Panc1 (cell line): ENCODE data around the gene PRDM5. TPM values are rescaled to one million over a fixed set of nuclear protein-coding genes. Genes with fewer than 3 reads are reported as not detected.

ENCODE experiments used
- ATAC-seq: fragments of 200-7000 bp; cut with Tn5 transposase; 2 replicates; pipeline ENCODE4 v1.9.1; 2020; ENCODE audit warnings: mild to moderate bottlenecking, moderate library complexity
- BruUV-seq: library from RNA; stranded (reverse); fragments of 400-500 nt; replicated peaks from 2 replicates; lab custom pipeline; 2021; lab: Mats Ljungman, UMichigan
- CTCF ChIA-PET: fragments of 300-600 bp; sonication (Branson Sonifier 250); formaldehyde crosslinking; loops from one replicate; lab custom pipeline; 2022; ENCODE audit warnings: antibody characterized with exemption; lab: Charles Lee
- POLR2A ChIA-PET: fragments of 300-600 bp; sonication (Branson Sonifier 250); formaldehyde crosslinking; loops from one replicate; lab custom pipeline; 2022; ENCODE audit warnings: antibody characterized with exemption; lab: Charles Lee
- DNase-seq: peaks from one replicate; pipeline ENCODE4 v3.0.0-alpha.2; 2010; ENCODE audit warnings: low read depth, low spot score
- H3K27ac ChIP-seq: 2 replicates; pipeline ENCODE4 v1.5.1; 2011; ENCODE audit warnings: mild to moderate bottlenecking, low read length, inconsistent platforms
- H3K27me3 ChIP-seq: fragments of 200-500 bp; sonication (Bioruptor generic); 2 replicates; pipeline ENCODE4 v1.6.0; 2014; ENCODE audit warnings: low read length, inconsistent platforms; ENCODE audit not compliant: control insufficient read depth, insufficient read depth
- H3K36me3 ChIP-seq: fragments of 200-500 bp; sonication (Bioruptor generic); 2 replicates; pipeline ENCODE4 v1.5.1; 2014; ENCODE audit warnings: inconsistent platforms, mild to moderate bottlenecking, low read length, moderate library complexity; ENCODE audit not compliant: control insufficient read depth, insufficient read depth
- H3K4me1 ChIP-seq: 2 replicates; pipeline ENCODE4 v1.5.1; 2011; ENCODE audit warnings: inconsistent platforms, mild to moderate bottlenecking, low read length, moderate library complexity; ENCODE audit not compliant: control insufficient read depth, insufficient read depth
- H3K4me3 ChIP-seq, 2 experiments: 2 replicates each; pipeline ENCODE4 v1.5.1; 2011 to 2012; ENCODE audit warnings: low read depth in 2 of 2, low read length in 2 of 2, mild to moderate bottlenecking in 2 of 2, inconsistent platforms in 1 of 2, moderate library complexity in 1 of 2
- H3K9me3 ChIP-seq: fragments of 200-500 bp; sonication (Bioruptor generic); 2 replicates; pipeline ENCODE4 v1.5.1; 2014; ENCODE audit warnings: low read depth, mild to moderate bottlenecking, inconsistent platforms, low read length, moderate library complexity; ENCODE audit not compliant: control insufficient read depth, insufficient read depth
- POLR2AphosphoS5 ChIP-seq: IDR thresholded peaks from 2 replicates; pipeline ENCODE4 v1.6.1; 2012; ENCODE audit warnings: mild to moderate bottlenecking, low read depth, low read length, moderate library complexity
- SIN3A ChIP-seq: IDR thresholded peaks from 2 replicates; pipeline ENCODE4 v1.6.1; 2012; ENCODE audit warnings: low read depth, mild to moderate bottlenecking, low read length, moderate library complexity, borderline replicate concordance; ENCODE audit not compliant: insufficient read depth
- TCF7L2 ChIP-seq: IDR thresholded peaks from 2 replicates; pipeline ENCODE4 v1.6.1; 2011; ENCODE audit warnings: mild to moderate bottlenecking, low read depth, low read length, inconsistent platforms
- in situ Hi-C: cut with HindIII; loops from 2 replicates; pipeline ENCODE4 v1.10.0; 2016; ENCODE audit warnings: low sequenced_read_pairs, low pct_unique_long_range_greater_than_20kb
- intact Hi-C: fragments of 100-400 bp; cut with micrococcal nuclease; formaldehyde crosslinking; loops from one replicate; pipeline ENCODE4 v1.10.0; 2022; ENCODE audit not compliant: unreplicated experiment
- total RNA-seq: library from RNA; stranded (reverse); gene quantifications from one replicate; pipeline ENCODE4 v1.2.1, GENCODE V29; 2021; ENCODE audit not compliant: unreplicated experiment
- TF ChIP-seq, protein P1 (sequence below), 2 experiments: IDR thresholded peaks; 2 replicates each; pipeline ENCODE4 v1.6.1; 2011 to 2012; ENCODE audit warnings: low read depth in 2 of 2, control low read depth in 1 of 2, low read length in 1 of 2, mild to moderate bottlenecking in 1 of 2, moderate library complexity in 1 of 2; ENCODE audit not compliant: insufficient read depth in 1 of 2
- TF ChIP-seq, protein P2 (sequence below): fragments of 450-650 bp; IDR thresholded peaks from 2 replicates; pipeline ENCODE4 v1.5.1; 2017; ENCODE audit warnings: mild to moderate bottlenecking

The PRDM5 gene
- total RNA-seq, 1 experiment from 2014 or later = 8.4 TPM

DNA sequence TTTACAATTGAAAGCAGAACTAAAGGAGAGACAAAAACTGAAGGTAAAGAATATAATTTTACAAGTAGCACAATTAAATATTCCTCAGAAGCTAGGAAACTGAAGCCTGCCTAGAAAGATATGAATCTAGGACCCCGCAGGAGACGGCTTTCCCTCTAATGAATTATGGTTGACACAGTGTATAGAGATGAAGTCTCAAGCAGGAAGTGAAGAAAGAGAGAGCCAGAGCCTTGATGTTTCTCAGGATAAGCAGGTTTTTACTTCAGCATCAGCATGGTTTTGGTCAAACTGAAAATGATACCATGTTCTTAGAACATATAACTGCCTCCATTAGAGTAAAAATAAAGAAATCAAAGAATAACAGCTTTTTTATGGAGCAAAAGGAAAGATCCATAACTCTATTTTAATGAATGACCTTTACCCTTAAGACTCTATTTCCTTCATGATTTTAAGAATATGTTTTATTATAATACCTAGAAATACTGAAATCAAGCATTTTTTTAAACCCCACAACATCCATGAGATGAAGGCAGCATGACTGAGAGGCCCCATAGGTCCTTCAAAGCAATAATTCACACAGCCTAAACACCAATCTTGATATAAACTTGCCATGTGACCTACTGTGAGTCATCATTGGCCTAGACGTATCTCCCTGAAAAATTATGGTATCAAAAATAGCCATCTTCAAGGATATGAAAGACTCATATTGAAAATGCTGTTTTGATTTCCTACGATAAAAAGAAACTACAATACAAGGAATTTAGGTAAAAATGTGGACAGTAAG lies 193.4 kb downstream of the PRDM5 start:
- H3K4me3 ChIP-seq = no peak overlapping the region
- TF ChIP-seq, protein P1, sequence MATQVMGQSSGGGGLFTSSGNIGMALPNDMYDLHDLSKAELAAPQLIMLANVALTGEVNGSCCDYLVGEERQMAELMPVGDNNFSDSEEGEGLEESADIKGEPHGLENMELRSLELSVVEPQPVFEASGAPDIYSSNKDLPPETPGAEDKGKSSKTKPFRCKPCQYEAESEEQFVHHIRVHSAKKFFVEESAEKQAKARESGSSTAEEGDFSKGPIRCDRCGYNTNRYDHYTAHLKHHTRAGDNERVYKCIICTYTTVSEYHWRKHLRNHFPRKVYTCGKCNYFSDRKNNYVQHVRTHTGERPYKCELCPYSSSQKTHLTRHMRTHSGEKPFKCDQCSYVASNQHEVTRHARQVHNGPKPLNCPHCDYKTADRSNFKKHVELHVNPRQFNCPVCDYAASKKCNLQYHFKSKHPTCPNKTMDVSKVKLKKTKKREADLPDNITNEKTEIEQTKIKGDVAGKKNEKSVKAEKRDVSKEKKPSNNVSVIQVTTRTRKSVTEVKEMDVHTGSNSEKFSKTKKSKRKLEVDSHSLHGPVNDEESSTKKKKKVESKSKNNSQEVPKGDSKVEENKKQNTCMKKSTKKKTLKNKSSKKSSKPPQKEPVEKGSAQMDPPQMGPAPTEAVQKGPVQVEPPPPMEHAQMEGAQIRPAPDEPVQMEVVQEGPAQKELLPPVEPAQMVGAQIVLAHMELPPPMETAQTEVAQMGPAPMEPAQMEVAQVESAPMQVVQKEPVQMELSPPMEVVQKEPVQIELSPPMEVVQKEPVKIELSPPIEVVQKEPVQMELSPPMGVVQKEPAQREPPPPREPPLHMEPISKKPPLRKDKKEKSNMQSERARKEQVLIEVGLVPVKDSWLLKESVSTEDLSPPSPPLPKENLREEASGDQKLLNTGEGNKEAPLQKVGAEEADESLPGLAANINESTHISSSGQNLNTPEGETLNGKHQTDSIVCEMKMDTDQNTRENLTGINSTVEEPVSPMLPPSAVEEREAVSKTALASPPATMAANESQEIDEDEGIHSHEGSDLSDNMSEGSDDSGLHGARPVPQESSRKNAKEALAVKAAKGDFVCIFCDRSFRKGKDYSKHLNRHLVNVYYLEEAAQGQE (IDR thresholded peaks at IDR 0.05; ENCODE audit: insufficient read depth in 1 of 2, low read depth in 2 of 2, low read length in 1 of 2) = no peak
- TF ChIP-seq SIN3A (no peak), POLR2AphosphoS5 (no peak), TCF7L2 (no peak)
- TF ChIP-seq, protein P2, sequence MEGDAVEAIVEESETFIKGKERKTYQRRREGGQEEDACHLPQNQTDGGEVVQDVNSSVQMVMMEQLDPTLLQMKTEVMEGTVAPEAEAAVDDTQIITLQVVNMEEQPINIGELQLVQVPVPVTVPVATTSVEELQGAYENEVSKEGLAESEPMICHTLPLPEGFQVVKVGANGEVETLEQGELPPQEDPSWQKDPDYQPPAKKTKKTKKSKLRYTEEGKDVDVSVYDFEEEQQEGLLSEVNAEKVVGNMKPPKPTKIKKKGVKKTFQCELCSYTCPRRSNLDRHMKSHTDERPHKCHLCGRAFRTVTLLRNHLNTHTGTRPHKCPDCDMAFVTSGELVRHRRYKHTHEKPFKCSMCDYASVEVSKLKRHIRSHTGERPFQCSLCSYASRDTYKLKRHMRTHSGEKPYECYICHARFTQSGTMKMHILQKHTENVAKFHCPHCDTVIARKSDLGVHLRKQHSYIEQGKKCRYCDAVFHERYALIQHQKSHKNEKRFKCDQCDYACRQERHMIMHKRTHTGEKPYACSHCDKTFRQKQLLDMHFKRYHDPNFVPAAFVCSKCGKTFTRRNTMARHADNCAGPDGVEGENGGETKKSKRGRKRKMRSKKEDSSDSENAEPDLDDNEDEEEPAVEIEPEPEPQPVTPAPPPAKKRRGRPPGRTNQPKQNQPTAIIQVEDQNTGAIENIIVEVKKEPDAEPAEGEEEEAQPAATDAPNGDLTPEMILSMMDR = no peak
- in situ Hi-C loops (no loop called here), intact Hi-C loops (no loop called here)
- ATAC-seq (no peak), DNase-seq (no peak)
- CTCF ChIA-PET = interaction anchor here (0.6 kb wide), 1 partner anchor 87 kb away, joined by 3 read pairs; no protein-coding TSS in a partner anchor
- H3K9me3 ChIP-seq = no peaks in the 10 kb centered on the region
- H3K27ac ChIP-seq = no peak overlapping the region
- POLR2A ChIA-PET = no interaction called here
- no TSS peak for BruUV-seq
- H3K27me3 ChIP-seq = no peaks in the 10 kb centered on the region
- H3K36me3 ChIP-seq = no peaks in the 10 kb centered on the region
- no peaks in the 10 kb centered on the region for H3K4me1 ChIP-seq

DNA sequence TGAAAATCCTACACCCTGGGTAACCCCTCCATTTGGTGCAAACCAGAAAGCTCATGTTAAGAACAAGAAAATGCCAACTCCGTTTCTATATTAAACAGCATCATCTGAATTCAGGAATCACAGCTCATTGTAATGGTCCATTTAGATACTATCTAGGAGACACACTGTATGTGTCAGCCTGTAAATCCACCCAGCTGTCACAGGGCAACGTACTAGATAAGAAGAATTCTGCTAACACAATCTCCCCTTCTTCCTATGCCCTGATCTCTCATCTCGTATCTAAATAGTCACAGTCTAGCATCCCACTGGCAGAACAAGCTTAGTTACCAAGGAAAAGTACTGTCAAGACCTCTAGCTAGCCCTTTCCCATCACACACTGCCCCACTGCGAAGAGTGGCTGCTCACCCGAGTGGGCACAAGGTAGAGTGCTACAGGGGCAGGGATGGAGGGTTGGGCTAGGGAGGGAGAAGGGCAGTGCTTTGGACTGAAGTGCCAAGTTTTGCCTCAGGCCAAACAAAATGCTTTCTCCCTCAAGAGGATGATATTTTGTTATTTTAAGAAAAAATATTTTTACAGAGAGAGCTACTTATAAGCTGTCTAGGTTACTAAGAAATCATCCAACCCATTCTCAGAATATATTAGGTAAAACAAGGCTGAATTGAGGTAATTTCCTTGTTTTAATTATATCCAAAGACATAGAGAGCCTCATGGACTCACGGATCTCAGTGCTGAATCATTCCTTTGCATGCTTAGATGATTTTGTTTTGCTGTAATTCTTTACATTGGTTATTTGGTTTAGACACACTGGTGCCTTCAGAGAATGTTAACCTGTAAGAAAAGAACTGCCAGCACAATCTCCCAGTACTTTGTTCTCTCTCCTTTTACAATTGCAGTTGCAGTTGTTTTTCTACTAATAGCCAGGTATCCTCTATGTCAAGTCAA lies 196.6 kb downstream of the PRDM5 start:
- in situ Hi-C loops (no loop called here), intact Hi-C loops (no loop called here)
- no peaks in the 10 kb centered on the region for H3K27me3 ChIP-seq
- no peaks in the 10 kb centered on the region for H3K9me3 ChIP-seq
- no peak overlapping the region for H3K27ac ChIP-seq
- H3K4me3 ChIP-seq = no peak overlapping the region
- H3K36me3 ChIP-seq = no peaks in the 10 kb centered on the region
- CTCF ChIA-PET = no interaction called here
- ATAC-seq (no peak), DNase-seq (no peak)
- no TSS peak for BruUV-seq
- POLR2A ChIA-PET = no interaction called here
- no peaks in the 10 kb centered on the region for H3K4me1 ChIP-seq
- no peak for TF ChIP-seq SIN3A
- TF ChIP-seq TCF7L2 = no peak
- TF ChIP-seq, protein P2 = no peak
- TF ChIP-seq POLR2AphosphoS5 = no peak
- TF ChIP-seq, protein P1 (IDR thresholded peaks at IDR 0.05; ENCODE audit: insufficient read depth in 1 of 2, low read depth in 2 of 2, low read length in 1 of 2) = no peak
